Amniotic epithelial cell (primary cell): ENCODE results near the gene ADH7.
"Not testable (repeated sequence)": the region's sequence is repeated elsewhere in the genome, so short reads cannot be mapped to it uniquely, and the experiment has no call there.

ENCODE experiments used
- DNase-seq: peaks from one replicate; pipeline ENCODE4 v3.0.0-alpha.2; 2010; ENCODE audit warnings: low read depth

The ADH7 gene

GRCh38 chr4:99379571-99379970, 55.6 kb downstream of the ADH7 start:
- no peak for DNase-seq

GRCh38 chr4:99378876-99379275, 56.3 kb downstream of the ADH7 start:
- no peak for DNase-seq

GRCh38 chr4:99377341-99377740, 57.8 kb downstream of the ADH7 start:
- peak; percentile 1 for DNase-seq

GRCh38 chr4:99372464-99372863, 62.7 kb downstream of the ADH7 start:
- DNase-seq, result not testable (repeated sequence)

GRCh38 chr4:99367817-99368216, 67.3 kb downstream of the ADH7 start:
- not testable (repeated sequence) for DNase-seq

- DNase-seq, result no peak
Measured at GRCh38 chr4:99366491-99366890, 68.7 kb downstream of the ADH7 start.

GRCh38 chr4:99362768-99363167, 72.4 kb downstream of the ADH7 start:
- DNase-seq, result no peak
